Measurements from ENCODE around the gene KCNK16. TPM values are rescaled to one million over a fixed set of nuclear protein-coding genes. Genes with fewer than 3 reads are reported as not detected.

The KCNK16 gene
- total RNA-seq, 2 donors from 2014 or later = not detected

DNA sequence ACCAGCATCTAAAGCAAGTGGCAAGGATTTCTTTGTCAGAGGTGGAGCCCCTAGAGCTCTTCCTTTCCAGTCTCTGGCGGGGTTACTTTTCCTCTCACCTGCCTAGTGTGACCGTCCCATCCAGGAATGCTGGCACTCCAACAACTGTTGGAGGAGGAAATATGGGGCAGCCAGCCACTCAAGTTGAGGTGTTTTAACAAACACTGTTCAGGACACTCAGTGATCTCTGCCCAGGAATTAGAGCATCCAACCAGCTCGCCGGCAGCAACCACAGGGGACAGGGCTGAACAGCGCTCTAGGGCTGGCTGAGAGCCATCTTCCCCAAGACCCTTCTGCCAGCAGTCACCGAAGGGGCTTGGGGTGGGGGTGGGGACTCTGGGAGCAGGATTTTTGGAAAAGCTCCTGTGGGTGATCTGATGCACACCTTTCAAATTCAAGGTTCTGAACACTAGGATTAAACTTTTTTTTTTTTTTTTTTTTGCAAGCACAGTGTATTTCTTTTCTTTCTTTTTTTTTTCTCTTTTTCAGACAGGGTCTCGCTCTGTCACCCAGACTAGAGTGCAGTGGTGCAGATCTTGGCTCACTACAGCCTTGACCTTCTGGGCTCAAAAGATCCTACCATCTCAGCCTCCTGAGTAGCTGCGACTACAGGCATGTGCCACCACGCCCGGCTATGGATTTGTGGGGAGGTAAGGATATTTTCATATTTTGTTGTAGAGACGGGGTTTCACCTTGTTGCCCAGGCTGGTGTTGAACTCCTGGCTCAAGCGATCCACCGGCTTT, 28.4 kb upstream of the KCNK16 start:
- Mint-ChIP-seq H3K4me1 (ENCODE audit: low read depth in 2 of 2) (peaks cover 0 to 5% of the 10 kb centered on the region in 2 donors), H3K36me3 (no peaks in the 10 kb centered on the region), H3K4me3 (no peak overlapping the region), H3K27me3 (peaks cover 0 to 5% of the 10 kb centered on the region in 2 donors), H3K9me3 (no peaks in the 10 kb centered on the region), H3K27ac (no peak overlapping the region)
- ATAC-seq (no peak), DNase-seq (ENCODE audit: low spot score) (no peak)

GRCh38 chr6:39348740-39349139, 26.2 kb upstream of the KCNK16 start:
- Mint-ChIP-seq H3K9me3 (no peaks in the 10 kb centered on the region), H3K27ac (no peak overlapping the region), H3K4me3 (no peak overlapping the region), H3K4me1 (ENCODE audit: low read depth in 2 of 2) (peaks cover 7 to 11% of the 10 kb centered on the region in 2 donors), H3K36me3 (no peaks in the 10 kb centered on the region), H3K27me3 (peaks cover 0 to 5% of the 10 kb centered on the region in 2 donors)
- DNase-seq (ENCODE audit: low spot score) (no peak), ATAC-seq (no peak)

- H3K27ac Mint-ChIP-seq = peak overlapping the region in 1 of 2 donors; percentile 15
- DNase-seq (ENCODE audit: low spot score) (peak; percentile 74), ATAC-seq (peak; percentile 64 to 66)
- peaks cover 9 to 14% of the 10 kb centered on the region in 2 donors for H3K4me1 Mint-ChIP-seq (ENCODE audit: low read depth in 2 of 2)
- no peaks in the 10 kb centered on the region for H3K9me3 Mint-ChIP-seq
- no peaks in the 10 kb centered on the region for H3K27me3 Mint-ChIP-seq
- H3K36me3 Mint-ChIP-seq = no peaks in the 10 kb centered on the region
- H3K4me3 Mint-ChIP-seq = no peak overlapping the region
Measured at GRCh38 chr6:39347906-39348585, 25.5 kb upstream of the KCNK16 start.

DNA sequence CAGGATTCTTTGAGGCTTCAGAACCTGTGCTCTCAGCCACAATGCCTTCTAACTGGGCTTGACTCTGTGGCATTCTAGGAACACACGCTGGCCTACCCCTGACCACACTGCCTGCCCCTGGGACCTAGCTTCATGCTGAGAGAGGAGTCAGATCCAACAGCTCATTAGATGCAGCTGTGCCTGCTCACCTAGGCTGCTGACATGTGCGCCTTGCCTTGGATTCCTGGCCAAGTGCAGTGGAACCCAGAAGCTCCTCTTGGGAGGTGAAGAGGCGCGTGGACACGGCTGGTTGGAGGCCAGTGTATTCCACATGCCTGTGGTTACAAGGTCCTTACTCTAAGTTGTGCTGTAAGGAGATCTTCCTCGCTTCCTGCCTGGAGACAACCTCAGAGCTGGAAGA, 24.7 kb upstream of the KCNK16 start:
- H3K9me3 Mint-ChIP-seq = no peaks in the 10 kb centered on the region
- H3K4me1 Mint-ChIP-seq (ENCODE audit: low read depth in 2 of 2) = peaks cover 9 to 18% of the 10 kb centered on the region in 2 donors
- ATAC-seq = no peak
- no peak for DNase-seq (ENCODE audit: low spot score)
- no peak overlapping the region for H3K27ac Mint-ChIP-seq
- no peaks in the 10 kb centered on the region for H3K27me3 Mint-ChIP-seq
- no peaks in the 10 kb centered on the region for H3K36me3 Mint-ChIP-seq
- no peak overlapping the region for H3K4me3 Mint-ChIP-seq

- Mint-ChIP-seq H3K27me3 (no peaks in the 10 kb centered on the region), H3K9me3 (no peaks in the 10 kb centered on the region)
Measured at GRCh38 chr6:39344821-39345280, 22.3 kb upstream of the KCNK16 start.

DNA sequence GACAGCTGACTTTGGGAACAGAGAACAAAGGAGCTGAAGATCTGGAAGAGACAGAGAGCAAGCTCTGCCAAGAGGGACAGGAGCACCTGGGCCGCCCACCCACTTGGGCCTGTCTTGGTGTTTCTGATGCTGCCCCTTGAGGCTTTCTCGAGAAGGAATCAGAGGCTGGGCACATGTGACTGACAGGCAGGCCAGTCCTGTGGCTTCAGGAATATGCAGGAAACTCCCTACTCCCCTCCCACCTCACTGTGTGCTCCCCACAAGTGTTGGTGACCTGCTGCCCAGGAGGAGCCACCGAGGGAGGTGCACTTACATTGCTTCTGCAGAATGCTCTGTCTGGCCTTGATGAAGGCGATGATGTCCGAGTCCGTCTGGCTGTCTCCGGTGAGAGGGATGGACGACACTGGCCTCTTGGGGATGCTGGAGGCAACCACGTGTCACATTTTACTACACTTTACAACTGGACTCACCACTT, 20.9 kb upstream of the KCNK16 start:
- H3K36me3 Mint-ChIP-seq = no peaks in the 10 kb centered on the region
- H3K4me1 Mint-ChIP-seq (ENCODE audit: low read depth in 2 of 2) = peaks cover 9 to 25% of the 10 kb centered on the region in 2 donors
- no peak for ATAC-seq
- DNase-seq (ENCODE audit: low spot score) = no peak
- H3K4me3 Mint-ChIP-seq = no peak overlapping the region
- H3K27me3 Mint-ChIP-seq = no peaks in the 10 kb centered on the region
- peak overlapping the region in 1 of 2 donors; percentile 59 for H3K27ac Mint-ChIP-seq
- no peaks in the 10 kb centered on the region for H3K9me3 Mint-ChIP-seq

More at GRCh38 chr6:39344821-39345280, 22.3 kb upstream of the KCNK16 start:
- ATAC-seq (no peak), DNase-seq (ENCODE audit: low spot score) (no peak)
- Mint-ChIP-seq H3K4me1 (ENCODE audit: low read depth in 2 of 2) (peaks cover 9 to 18% of the 10 kb centered on the region in 2 donors), H3K27ac (no peak overlapping the region), H3K4me3 (no peak overlapping the region), H3K36me3 (no peaks in the 10 kb centered on the region)

GRCh38 chr6:39342692-39343395, 20.3 kb upstream of the KCNK16 start:
- peak; percentile 39 to 49 for ATAC-seq
- H3K4me3 Mint-ChIP-seq = no peak overlapping the region

GRCh38 chr6:39341937-39342336, 19.4 kb upstream of the KCNK16 start:
- no peak for ATAC-seq
- H3K4me1 Mint-ChIP-seq (ENCODE audit: low read depth in 2 of 2) = peaks cover 24 to 35% of the 10 kb centered on the region in 2 donors
- no peak for DNase-seq (ENCODE audit: low spot score)

More at GRCh38 chr6:39342692-39343395, 20.3 kb upstream of the KCNK16 start:
- Mint-ChIP-seq H3K27me3 (no peaks in the 10 kb centered on the region), H3K9me3 (no peaks in the 10 kb centered on the region), H3K4me1 (ENCODE audit: low read depth in 2 of 2) (peaks cover 15 to 28% of the 10 kb centered on the region in 2 donors), H3K36me3 (no peaks in the 10 kb centered on the region), H3K27ac (peak overlapping the region in 1 of 2 donors; percentile 59)
- DNase-seq (ENCODE audit: low spot score) = no peak

DNA sequence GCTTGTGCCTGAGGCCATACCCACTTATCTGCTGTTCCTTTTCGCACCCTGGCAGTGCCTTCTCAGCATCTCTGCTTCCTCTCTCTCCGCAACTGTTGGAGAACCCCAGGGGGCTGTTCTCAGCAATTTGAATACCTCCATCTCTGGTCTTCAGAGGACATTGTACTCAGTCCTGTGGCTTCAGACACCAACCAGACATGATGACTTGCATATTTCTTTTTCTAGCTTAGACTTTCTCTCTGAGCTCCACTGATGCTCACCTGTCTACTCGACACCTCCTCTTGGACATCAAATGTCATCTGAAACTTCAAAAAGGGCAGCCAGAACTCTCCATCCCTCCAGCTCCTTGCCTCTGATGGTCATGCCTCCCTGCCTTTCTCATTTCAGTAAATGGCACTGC, 18.9 kb upstream of the KCNK16 start:
- Mint-ChIP-seq H3K36me3 (no peaks in the 10 kb centered on the region), H3K27ac (no peak overlapping the region), H3K4me1 (ENCODE audit: low read depth in 2 of 2) (peaks cover 30 to 41% of the 10 kb centered on the region in 2 donors), H3K4me3 (no peak overlapping the region), H3K27me3 (no peaks in the 10 kb centered on the region), H3K9me3 (no peaks in the 10 kb centered on the region)
- ATAC-seq = no peak
- no peak for DNase-seq (ENCODE audit: low spot score)

More at GRCh38 chr6:39341937-39342336, 19.4 kb upstream of the KCNK16 start:
- H3K27me3 Mint-ChIP-seq = no peaks in the 10 kb centered on the region
- no peaks in the 10 kb centered on the region for H3K36me3 Mint-ChIP-seq
- no peaks in the 10 kb centered on the region for H3K9me3 Mint-ChIP-seq
- no peak overlapping the region for H3K27ac Mint-ChIP-seq
- H3K4me3 Mint-ChIP-seq = no peak overlapping the region

GRCh38 chr6:39339868-39340550, 17.5 kb upstream of the KCNK16 start:
- Mint-ChIP-seq H3K4me3 (no peak overlapping the region), H3K27me3 (no peaks in the 10 kb centered on the region), H3K4me1 (ENCODE audit: low read depth in 2 of 2) (peaks cover 42 to 52% of the 10 kb centered on the region in 2 donors), H3K27ac (no peak overlapping the region), H3K36me3 (no peaks in the 10 kb centered on the region), H3K9me3 (no peaks in the 10 kb centered on the region)
- DNase-seq (ENCODE audit: low spot score) (no peak), ATAC-seq (no peak)

- Mint-ChIP-seq H3K27ac (no peak overlapping the region), H3K4me1 (ENCODE audit: low read depth in 2 of 2) (peaks cover 42 to 51% of the 10 kb centered on the region in 2 donors), H3K9me3 (no peaks in the 10 kb centered on the region), H3K36me3 (no peaks in the 10 kb centered on the region), H3K4me3 (no peak overlapping the region), H3K27me3 (no peaks in the 10 kb centered on the region)
- no peak for DNase-seq (ENCODE audit: low spot score)
- no peak for ATAC-seq
Measured at GRCh38 chr6:39339096-39339867, 16.8 kb upstream of the KCNK16 start.

- H3K4me1 Mint-ChIP-seq (ENCODE audit: low read depth in 2 of 2) = peaks cover 37 to 51% of the 10 kb centered on the region in 2 donors
- no peaks in the 10 kb centered on the region for H3K9me3 Mint-ChIP-seq
- no peaks in the 10 kb centered on the region for H3K36me3 Mint-ChIP-seq
- ATAC-seq (no peak), DNase-seq (ENCODE audit: low spot score) (no peak)
- H3K4me3 Mint-ChIP-seq = no peak overlapping the region
- no peaks in the 10 kb centered on the region for H3K27me3 Mint-ChIP-seq
- H3K27ac Mint-ChIP-seq = no peak overlapping the region
Measured at GRCh38 chr6:39338397-39338796, 15.9 kb upstream of the KCNK16 start.
